Stimulated activated CD4-positive, alpha-beta T cell treated with anti-CD3 and anti-CD28 coated beads, Interleukin-2, amount 100 ng/mL, for 4 hours (primary cell): ENCODE results near the gene NCL.
"Not testable (repeated sequence)": the region's sequence is repeated elsewhere in the genome, so short reads cannot be mapped to it uniquely, and the experiment has no call there.

ENCODE experiments used
- DNase-seq: peaks from one replicate; pipeline ENCODE4 v3.0.0-alpha.2; 2020; ENCODE audit warnings: low read depth

Gene NCL

DNA sequence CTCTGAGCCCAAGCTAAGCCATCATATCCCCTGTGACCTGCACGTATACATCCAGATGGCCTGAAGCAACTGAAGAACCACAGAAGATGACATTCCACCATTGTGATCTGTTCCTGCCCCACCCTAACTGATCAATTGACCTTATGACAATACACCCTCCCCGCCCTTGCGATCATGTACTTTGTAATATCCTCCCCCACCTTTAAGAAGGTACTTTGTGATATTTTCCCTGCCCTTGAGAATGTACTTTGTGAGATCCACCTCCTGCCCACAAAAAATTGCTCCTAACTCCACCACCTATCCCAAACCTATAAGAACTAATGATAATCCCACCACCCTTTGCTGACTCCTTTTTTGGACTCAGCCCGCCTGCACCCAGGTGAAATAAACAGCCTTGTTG, 33.8 kb downstream of the NCL start:
- DNase-seq = not testable (repeated sequence)

DNA sequence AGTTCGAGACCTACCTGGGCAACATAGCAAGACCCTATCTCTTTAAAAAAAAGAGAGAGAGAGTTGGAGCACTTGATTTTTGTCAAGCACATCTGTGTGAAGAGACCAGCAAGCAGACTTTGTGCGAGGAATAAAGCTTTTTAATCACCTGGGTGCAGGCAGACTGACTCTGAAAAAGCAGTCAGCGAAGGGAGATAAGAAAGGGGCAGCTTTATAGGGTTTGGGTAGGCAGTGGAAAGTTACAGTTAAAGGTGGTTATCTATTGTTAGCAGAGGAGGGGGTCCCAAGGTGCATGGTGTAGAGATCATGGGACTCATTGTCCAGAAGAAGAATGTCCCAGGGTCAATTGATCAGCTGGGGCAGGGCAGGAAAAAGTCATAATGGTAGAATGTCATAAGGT, 34.4 kb downstream of the NCL start:
- no peak for DNase-seq

GRCh38 chr2:231429152-231429551, 35.1 kb downstream of the NCL start:
- DNase-seq = no peak

DNA sequence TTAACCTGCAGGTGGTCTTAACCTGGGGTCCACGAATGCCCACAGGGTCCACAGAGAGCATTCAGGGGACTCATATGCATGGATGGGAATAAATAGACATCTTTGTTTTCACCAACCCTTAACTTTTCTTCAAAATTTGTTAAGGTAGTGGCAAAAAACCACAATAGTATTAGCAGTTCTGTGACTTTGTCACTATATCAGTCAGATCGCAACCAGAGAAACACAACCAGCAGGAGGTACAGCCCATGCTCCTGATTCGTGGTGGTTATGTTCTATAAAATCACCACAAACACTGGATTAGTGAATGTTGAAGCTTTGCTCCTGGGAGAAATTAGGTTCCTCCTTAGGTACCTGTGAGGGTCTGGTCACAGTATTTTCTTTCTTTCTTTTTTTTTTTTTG, 37.2 kb downstream of the NCL start:
- no peak for DNase-seq

DNA sequence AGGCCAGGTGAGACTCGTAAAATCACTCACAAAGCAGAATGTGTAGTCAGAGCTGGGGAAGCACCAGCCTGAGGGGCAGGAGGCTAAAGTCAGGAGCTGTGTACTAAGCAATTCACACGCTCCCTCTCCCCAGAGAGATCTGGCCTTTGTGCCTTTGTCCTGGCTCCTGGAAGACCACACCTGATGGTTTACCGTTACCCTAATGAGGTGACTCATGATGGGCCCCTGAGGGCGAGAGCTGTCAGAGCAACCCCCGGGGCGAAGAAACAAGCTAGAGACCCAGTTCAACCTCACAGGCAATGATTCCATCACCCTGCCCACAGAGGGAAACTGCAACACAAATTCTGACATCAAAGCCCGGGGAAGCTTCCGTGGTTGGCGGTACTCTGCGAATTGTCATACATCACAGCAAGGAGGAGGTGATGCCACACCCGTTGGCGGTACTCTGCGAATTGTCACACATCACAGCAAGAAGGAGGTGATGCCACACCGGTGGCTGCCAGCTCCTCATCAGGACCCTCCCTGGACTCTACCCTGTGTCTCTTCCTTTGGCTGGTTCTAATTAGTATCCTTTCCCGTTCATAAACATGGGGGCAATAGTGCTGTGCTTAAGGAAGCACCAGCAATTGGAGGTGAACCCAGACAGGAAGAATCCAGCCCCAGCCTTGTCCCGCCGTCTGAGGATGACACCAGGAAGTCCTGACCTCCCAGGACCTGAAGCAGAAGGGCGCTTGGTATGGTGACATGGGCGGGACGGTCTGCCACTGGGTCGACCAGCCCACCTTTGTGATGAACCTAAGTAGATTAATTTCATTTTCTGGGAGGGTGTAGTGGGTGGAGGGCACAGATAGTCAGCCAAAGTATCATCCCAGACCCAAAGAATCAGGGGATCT, 38.2 kb downstream of the NCL start:
- peak; percentile 26 for DNase-seq

GRCh38 chr2:231425291-231425810, 38.9 kb downstream of the NCL start:
- DNase-seq = no peak

DNA sequence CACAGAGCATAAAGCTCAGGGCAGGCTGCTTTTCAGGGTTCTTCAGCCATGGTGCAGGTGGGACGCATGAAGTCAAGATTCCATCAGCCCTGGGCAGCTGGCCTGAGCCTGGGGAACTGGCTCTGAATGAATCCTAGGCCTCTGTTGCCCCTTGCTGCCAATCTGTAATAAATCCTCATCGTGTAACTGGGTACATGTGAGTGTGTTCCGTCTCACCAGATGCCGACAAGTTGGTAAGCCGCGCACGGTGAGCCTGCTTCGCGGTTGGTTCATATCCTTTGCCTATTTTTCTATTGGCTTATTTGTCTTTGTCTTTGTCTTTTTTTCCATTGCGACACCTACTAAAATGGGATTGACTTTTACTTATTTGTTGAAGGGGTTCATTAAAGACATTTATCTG, 41.1 kb downstream of the NCL start:
- DNase-seq = no peak

DNA sequence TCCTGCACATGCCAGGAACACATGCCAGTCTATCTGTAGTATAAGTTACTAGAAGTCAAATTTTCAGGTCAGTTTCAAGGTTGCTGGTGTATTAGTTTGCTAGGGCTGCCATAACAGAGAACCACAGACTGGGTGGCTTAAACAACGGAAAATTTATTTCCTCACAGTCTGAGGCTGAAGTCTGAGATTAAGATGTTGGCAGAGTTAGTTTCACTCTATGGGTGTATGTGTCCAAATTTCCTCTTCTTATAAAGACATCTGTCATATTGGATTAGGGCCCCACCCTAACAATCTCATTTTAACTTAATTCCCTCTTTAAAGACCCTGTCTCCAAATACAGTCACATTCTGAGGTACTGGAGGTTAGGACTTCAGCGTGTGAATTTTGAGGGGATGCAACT, 42.2 kb downstream of the NCL start:
- no peak for DNase-seq

DNA sequence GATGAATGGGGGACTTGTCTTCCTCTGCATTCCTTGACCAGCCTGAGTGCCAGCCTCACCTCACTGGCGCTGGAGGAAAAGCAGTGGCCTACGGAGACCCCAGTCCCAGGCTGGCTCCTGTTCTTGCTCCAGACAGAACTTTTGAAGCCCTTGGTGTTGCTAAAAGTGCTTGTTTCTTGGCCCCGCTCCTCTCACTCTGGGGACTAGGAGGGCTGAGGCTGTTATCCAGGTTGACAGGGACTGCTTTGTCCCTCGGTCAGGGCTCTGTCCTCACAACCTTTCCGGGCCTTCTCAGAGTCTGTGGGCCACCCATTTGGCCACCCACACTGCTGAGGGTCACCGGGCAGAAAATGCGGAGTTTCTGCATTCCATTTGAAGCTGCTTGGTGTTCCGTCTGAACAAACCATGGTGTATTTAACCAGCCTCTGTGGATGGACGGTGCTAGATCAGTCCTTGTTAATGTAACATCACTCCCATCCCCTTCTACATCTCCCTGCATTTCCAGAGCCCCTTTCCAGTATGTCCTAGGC, 43.2 kb downstream of the NCL start:
- DNase-seq = no peak

- DNase-seq = no peak
These were observed 45.3 kb downstream of the NCL start for GRCh38 chr2:231418820-231419640.

GRCh38 chr2:231415029-231415428, 49.3 kb downstream of the NCL start:
- DNase-seq = no peak

GRCh38 chr2:231413921-231414476, 50.3 kb downstream of the NCL start:
- no peak for DNase-seq

GRCh38 chr2:231413456-231413855, 50.8 kb downstream of the NCL start:
- no peak for DNase-seq

DNA sequence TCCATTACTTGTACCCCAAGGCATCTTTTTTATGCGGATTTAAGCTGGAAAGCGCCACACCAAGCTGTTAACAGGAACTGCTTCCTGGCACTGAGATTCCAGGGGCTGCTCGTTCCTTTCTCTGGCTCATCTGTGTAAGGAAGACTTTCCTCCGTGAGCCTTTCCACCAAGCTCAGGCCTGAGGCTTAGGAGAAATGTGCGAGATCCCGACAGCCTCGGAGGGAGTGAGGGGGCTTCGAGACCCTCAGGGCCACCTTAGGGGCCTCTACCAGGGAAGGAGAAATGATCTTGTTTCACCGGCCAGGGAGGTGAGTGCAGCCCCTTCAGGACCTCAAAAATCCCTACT, 51.7 kb downstream of the NCL start:
- DNase-seq = no peak

DNA sequence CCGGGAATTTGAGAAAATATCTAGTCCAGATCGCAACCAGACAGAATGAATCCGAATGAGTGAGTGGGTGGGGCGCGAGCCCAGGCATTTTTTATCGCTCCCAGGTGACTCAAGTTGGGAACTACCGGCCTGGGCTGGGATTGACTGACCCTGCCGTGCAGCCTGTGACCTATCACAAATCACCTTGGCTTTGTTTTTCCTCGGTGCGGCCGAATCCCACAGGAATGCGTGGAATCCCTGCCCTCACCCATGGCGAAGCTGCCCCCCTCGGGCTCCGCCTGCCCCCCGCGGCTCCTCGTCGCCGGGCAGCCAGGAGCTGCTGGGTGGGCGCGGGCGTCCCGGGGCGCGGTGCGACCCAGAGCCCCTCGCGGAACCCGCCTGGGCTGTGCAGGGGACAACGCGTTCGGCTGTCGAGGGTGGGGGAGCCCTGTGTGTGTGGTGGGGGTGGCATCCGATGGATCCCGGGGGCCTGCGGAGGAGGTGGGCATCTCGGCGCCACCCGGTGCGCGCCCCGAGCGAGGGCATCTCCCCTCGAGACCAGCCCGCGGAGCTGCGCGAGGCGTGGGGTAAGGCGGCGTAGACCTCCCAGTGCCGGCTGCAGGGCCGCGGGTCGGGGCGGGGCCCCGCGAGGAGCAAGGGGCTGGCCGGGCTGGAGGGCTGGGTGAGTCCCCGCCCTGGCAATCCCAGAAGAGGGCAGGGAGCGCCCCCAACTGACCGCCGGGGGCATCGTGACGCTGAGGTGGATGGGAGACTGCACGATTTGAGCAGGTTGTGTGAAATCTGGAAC, 52.3 kb downstream of the NCL start:
- peak; percentile 48 for DNase-seq

GRCh38 chr2:231411237-231411636, 53.0 kb downstream of the NCL start:
- no peak for DNase-seq

DNA sequence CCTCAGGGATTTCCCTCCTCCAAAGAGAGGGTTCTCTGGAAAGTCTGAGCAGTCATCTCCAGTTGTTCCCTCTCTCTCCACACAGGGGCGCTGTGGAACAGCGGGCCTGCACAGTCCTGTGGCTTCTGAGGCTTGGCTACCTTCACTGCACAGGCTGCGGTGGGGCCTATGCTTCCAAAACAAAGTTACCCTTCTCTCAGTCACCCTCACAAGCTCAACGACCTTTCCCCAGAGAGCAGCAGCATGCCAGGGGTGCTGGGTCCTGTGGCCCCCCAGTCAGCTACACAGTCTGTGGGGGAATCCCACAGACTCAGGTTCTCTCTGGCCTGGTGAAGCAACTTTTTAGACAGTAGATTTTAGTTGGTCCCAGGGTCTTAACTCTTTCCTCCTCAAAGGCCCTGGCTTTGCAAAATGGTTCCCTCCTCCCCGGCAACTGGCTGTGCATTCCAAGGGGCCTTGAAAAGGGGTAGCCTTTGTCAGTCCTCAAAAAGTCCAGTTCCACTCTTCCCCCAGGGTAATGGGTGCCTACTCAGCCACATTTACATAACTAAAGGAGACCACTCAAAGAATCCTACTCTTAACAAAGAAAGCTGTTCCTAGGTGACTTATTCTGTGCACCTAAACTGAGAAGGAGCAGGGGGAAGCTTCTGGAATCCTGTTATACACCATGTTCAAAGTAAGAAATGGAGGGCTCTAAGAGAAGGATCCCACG, 53.8 kb downstream of the NCL start:
- DNase-seq = no peak

GRCh38 chr2:231409776-231410175, 54.5 kb downstream of the NCL start:
- DNase-seq = no peak

- not testable (repeated sequence) for DNase-seq
These were observed 56.0 kb downstream of the NCL start for GRCh38 chr2:231408304-231408703.

DNA sequence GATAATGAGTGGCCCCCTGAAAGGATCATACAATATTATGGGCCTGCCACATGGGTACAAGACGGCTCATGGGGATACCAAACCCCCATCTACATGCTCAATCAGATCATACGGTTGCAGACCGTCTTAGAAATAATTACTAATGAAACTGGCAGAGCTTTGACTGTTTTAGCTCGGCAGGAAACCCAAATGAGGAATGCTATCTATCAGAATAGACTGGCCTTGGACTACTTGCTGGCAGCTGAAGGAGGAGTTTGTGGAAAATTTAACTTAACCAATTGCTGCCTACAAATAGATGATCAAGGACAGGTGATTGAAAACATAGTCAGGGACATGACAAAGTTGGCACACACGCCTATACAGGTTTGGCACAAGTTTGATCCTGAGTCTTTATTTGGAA, 56.6 kb downstream of the NCL start:
- DNase-seq = not testable (repeated sequence)
